LNCaP clone FGC (cell line): Measurements from ENCODE around the gene CSNK1A1.
"Not testable (repeated sequence)": the region's sequence is repeated elsewhere in the genome, so short reads cannot be mapped to it uniquely, and the experiment has no call there.

Experiments
- DNase-seq: peaks from one replicate; pipeline ENCODE4 v3.0.0-alpha.2; 2011; ENCODE audit warnings: low read depth
- H3K4me3 ChIP-seq: 2 replicates; pipeline ENCODE4 v1.5.1; 2011; ENCODE audit warnings: mild to moderate bottlenecking, low read depth, low read length, control low read depth
- TF ChIP-seq, protein P1 (sequence below): IDR thresholded peaks from 2 replicates; pipeline ENCODE4 v1.5.1; 2012; ENCODE audit warnings: mild to moderate bottlenecking; ENCODE audit not compliant: control insufficient read depth, insufficient read depth; ENCODE audit errors: extremely low read depth

Gene CSNK1A1

DNA sequence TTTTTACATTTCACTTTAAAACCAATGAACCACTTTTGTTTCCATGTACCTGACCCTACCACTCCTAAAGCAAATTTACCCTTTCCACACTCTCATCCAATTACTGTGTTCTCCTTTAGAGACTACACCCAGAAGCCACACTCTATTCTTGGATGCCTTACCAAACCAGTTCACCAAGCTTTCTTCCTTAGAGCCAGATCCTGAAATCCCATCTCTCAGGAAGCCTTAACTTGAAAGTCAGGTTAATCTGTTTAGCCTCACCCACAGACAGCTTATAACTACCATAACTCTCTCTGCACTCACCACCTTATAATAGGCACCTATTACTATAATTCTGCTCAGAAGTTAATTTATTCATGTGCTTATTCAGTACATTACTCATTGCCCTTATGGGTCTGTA lies 4.3 kb downstream of the CSNK1A1 start:
- TF ChIP-seq, protein P1, sequence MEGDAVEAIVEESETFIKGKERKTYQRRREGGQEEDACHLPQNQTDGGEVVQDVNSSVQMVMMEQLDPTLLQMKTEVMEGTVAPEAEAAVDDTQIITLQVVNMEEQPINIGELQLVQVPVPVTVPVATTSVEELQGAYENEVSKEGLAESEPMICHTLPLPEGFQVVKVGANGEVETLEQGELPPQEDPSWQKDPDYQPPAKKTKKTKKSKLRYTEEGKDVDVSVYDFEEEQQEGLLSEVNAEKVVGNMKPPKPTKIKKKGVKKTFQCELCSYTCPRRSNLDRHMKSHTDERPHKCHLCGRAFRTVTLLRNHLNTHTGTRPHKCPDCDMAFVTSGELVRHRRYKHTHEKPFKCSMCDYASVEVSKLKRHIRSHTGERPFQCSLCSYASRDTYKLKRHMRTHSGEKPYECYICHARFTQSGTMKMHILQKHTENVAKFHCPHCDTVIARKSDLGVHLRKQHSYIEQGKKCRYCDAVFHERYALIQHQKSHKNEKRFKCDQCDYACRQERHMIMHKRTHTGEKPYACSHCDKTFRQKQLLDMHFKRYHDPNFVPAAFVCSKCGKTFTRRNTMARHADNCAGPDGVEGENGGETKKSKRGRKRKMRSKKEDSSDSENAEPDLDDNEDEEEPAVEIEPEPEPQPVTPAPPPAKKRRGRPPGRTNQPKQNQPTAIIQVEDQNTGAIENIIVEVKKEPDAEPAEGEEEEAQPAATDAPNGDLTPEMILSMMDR, result no peak
- DNase-seq, result peak; percentile 97
- H3K4me3 ChIP-seq, result peak overlapping the region; percentile 39

DNA sequence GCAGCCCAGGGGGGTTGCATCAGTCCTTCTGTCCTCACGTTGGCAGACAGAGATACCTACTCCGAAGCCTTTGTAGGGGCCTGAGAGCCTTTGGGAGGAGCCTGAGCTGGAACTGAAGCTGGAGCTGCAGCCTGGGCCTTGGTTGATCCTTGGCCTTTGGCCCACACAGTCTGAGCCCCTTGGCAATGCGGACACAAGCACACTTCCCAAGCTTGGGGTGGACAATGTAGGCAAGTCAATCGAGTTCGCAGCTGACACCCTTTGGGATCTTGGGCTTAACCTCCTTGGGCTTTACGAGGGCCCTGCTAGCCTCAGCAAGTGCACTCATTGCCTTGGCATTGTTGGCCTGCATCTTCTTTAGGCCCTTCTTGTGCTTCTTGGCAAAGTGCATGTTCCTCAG lies 5.9 kb downstream of the CSNK1A1 start:
- TF ChIP-seq, protein P1, result no peak
- no peak overlapping the region for H3K4me3 ChIP-seq
- no peak for DNase-seq

DNA sequence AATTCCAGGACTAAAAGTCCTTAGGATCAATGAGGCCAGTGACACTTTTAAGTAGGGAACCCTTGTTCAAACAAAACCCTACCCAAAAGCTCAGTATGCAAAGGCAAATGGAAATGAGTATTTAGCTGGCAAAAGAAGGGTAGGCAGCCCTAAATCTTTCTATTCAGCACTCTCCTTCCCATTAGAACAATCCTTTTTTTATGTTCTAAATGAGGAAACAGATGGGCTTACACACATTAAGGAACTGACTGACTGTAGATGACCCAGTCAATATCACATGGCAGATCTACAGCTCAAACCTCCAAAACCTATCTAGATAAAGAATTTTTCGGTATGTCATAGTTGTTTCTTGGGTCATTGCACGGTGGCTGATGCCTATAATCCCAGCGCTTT lies 7.2 kb downstream of the CSNK1A1 start:
- TF ChIP-seq, protein P1, result no peak
- H3K4me3 ChIP-seq, result no peak overlapping the region
- DNase-seq, result no peak

DNA sequence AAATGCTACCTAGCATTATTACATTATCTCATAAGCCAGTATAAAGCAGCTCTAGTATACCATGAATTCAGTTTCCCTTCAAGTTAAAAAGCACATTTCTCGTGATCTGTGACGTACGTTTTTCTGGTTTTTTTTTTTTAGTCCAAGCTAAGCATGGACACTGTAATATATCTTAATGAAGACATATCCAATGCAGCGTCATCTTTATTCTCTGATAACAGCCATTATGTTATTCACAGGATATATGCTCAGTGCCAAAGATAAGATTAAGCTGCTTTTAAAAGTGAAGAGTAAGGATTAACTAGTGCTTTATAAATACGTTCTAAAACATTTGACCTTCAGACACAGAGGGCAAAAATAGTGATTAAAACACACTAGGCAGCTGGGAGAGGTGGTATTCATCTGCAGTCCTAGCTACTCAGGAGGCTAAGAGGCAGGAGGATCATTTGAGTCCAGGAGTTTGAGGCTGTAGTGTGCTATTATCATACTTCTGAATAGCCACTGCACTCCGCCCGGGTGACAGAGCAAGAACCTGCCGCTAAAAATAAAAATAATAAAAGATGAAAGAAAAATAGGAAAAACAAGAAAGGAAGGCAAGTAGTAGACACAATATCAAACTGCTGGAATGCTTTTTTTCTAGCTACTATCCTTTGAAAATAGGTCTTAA lies 7.7 kb downstream of the CSNK1A1 start:
- no peak overlapping the region for H3K4me3 ChIP-seq
- no peak for DNase-seq
- TF ChIP-seq, protein P1, result no peak

DNA sequence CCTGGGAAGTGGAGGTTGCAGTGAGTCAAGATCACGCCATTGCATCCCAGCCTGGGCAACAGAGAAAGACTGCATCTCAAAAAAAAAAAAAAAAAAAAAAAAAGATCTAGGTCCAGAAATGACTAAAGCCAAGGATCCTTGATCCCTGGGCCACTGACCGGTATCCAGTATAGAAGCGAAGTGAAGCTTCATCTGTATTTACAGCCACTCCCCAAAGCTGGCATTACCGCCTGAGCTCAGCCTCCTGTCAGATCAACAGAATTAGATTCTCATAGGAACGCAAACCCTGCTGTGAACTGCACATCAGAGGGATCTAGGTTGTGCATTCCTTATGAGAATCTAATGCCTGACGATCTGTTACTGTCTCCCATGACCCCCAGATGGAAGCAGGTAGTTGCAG lies 9.3 kb downstream of the CSNK1A1 start:
- no peak for DNase-seq
- TF ChIP-seq, protein P1, result no peak
- H3K4me3 ChIP-seq, result no peak overlapping the region

DNA sequence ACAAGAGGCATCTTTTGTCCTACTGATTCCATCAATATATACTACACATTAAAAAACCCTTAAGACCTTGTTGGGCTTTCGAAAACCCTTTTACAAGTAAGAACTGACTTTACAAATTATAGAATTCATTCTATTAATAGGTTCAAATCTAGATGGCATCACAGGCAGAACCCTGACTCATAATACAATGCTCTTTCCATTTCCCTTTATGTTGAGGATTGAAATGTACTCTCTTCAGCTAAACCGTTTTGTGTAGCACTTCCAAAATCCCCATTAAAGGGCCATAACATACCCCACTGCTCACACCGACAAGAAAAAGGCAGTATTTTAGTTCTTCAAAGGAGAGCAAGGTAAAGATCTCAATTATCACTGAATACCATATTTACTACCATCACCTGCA lies 11.2 kb downstream of the CSNK1A1 start:
- no peak for DNase-seq
- H3K4me3 ChIP-seq, result no peak overlapping the region
- TF ChIP-seq, protein P1, result no peak

DNA sequence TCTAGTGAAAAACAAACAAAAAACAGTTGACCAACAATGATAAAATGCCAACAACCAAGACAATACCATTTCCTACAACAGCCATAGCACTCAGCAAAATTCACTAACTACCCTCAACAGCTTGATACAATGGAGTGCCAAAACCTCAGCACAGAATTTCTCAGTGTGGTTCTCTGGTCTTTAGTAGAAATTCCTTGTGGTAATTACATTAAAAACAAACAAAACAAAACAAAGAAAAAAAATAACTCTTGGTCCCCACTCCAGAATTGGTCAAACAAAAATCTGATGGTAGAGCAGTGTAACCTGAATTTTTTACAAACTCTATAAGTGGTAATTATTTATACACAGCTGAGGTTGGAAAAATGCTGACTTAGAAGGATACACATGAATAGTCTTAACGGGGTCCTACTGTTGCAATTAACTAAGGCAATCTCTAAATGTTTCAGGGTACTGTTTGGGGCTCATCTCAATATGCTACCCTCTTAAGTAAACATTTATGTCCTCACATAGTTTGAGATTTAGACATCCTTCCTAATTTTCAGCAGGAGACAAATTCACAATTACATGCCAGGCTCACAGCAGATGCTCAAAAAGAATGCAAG lies 13.8 kb downstream of the CSNK1A1 start:
- no peak for DNase-seq
- TF ChIP-seq, protein P1, result no peak

DNA sequence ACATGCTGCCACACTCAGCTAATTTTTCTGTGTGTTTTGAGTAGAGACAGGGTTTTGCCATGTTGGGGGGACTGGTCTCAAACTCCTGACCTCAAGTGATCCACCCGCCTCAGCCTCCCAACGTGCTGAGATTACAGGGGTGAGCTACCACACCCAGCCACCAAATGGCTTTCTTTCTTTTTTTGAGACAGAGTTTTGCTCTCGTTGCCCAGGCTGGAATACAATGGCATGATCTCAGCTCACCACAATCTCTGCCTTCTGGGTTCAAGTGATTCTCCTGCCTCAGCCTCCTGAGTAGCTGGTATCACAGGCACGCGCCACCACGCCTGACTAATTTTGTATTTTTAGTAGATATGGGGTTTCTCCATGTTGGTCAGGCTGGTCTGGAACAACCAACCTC lies 15.5 kb downstream of the CSNK1A1 start:
- DNase-seq, result not testable (repeated sequence)

More for the DNA sequence above, 13.8 kb downstream of the CSNK1A1 start:
- H3K4me3 ChIP-seq, result no peak overlapping the region

More for the DNA sequence above, 15.5 kb downstream of the CSNK1A1 start:
- H3K4me3 ChIP-seq, result not testable (repeated sequence)
